ENCODE measurements around the gene BLCAP. TPM values are rescaled to one million over a fixed set of nuclear protein-coding genes. Genes with fewer than 3 reads are reported as not detected.

BLCAP gene
- total RNA-seq, 5 donors from 2014 or later (not counting 1 experiment from before 2014, with no cell fraction given) = 62.5 to 82.6 (median 80.6) TPM

DNA sequence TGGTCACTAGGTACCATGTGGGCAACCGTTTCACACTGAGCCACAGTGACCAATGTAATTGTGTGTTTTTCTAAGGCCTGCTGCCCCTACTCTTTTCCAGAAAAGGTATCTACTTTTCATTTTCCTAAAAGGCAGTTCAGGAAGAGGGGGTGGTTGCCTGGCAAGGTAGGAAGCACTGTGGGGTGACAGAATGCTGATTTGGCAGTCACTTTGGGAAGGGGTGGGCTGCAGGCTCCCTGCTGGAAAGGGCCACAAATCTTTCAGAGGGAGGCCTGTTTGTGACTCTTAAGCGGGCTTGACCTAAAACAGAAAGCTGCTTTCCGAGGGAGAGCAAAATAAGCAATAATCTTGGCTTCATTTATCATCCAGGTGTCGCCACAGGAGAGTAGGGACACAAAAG lies 11.8 kb downstream of the BLCAP start:
- Mint-ChIP-seq H3K36me3 (peaks cover 51% of the 10 kb centered on the region), H3K9me3 (no peaks in the 10 kb centered on the region)

GRCh38 chr20:37513779-37514359 lies 13.8 kb downstream of the BLCAP start:
- H3K36me3 ChIP-seq (ENCODE audit: control insufficient read depth in 2 of 2, extremely low read depth in 1 of 2, insufficient read depth in 1 of 2, low read length in 1 of 2) = peaks cover 4 to 57% of the 10 kb centered on the region in 2 donors
- H3K4me3 Mint-ChIP-seq = no peak overlapping the region
- H3K4me1 ChIP-seq (ENCODE audit: control insufficient read depth in 1 of 2, extremely low read depth in 1 of 2, insufficient read depth in 2 of 2, low read length in 2 of 2) = no peaks in the 10 kb centered on the region
- ATAC-seq (replicated peaks in 1 of 4) (no peak), DNase-seq (no peak)
- H3K4me1 Mint-ChIP-seq = peaks cover 22 to 33% (median 26%) of the 10 kb centered on the region in 3 donors
- H3K4me3 ChIP-seq (ENCODE audit: control insufficient read depth in 1 of 2, extremely low read depth in 1 of 2, low read length in 1 of 2) = no peak overlapping the region
- H3K9me3 Mint-ChIP-seq = no peaks in the 10 kb centered on the region
- H3K27me3 ChIP-seq (replicated peaks in 1 of 2; ENCODE audit: control insufficient read depth in 2 of 2, extremely low read depth in 1 of 2, insufficient read depth in 2 of 2, low read length in 1 of 2) = no peaks in the 10 kb centered on the region
- ChIA-PET CTCF (no interaction called here), POLR2A (no interaction called here)
- WGBS (ENCODE audit: insufficient coverage) = 100% methylated on average over 1 of the region's 4 CpGs
- no peak overlapping the region for H3K27ac ChIP-seq (ENCODE audit: low read length)
- H3K9me3 ChIP-seq = no peaks in the 10 kb centered on the region
- peaks cover 51% of the 10 kb centered on the region for H3K36me3 Mint-ChIP-seq
- no peaks in the 10 kb centered on the region for H3K27me3 Mint-ChIP-seq
- H3K27ac Mint-ChIP-seq = no peak overlapping the region

More for the DNA sequence above, 11.8 kb downstream of the BLCAP start:
- ATAC-seq (replicated peaks in 1 of 4) (no peak), DNase-seq (no peak)
- H3K4me1 ChIP-seq (ENCODE audit: control insufficient read depth in 1 of 2, extremely low read depth in 1 of 2, insufficient read depth in 2 of 2, low read length in 2 of 2) = peaks cover 0 to 4% of the 10 kb centered on the region in 2 experiments
- H3K4me3 Mint-ChIP-seq = no peak overlapping the region
- peaks cover 7 to 51% of the 10 kb centered on the region in 2 donors for H3K36me3 ChIP-seq (ENCODE audit: control insufficient read depth in 2 of 2, extremely low read depth in 1 of 2, insufficient read depth in 1 of 2, low read length in 1 of 2)
- POLR2A ChIA-PET = no interaction called here
- no peak overlapping the region for H3K4me3 ChIP-seq (ENCODE audit: control insufficient read depth in 1 of 2, extremely low read depth in 1 of 2, low read length in 1 of 2)
- 93% methylated on average over 2 of the region's 4 CpGs for WGBS (ENCODE audit: insufficient coverage)
- CTCF ChIA-PET = no interaction called here
- H3K27me3 Mint-ChIP-seq = no peaks in the 10 kb centered on the region
- H3K4me1 Mint-ChIP-seq = peaks cover 33 to 40% (median 39%) of the 10 kb centered on the region in 3 donors
- no peak overlapping the region for H3K27ac Mint-ChIP-seq
- no peak overlapping the region for H3K27ac ChIP-seq (ENCODE audit: low read length)
- no peaks in the 10 kb centered on the region for H3K27me3 ChIP-seq (replicated peaks in 1 of 2; ENCODE audit: control insufficient read depth in 2 of 2, extremely low read depth in 1 of 2, insufficient read depth in 2 of 2, low read length in 1 of 2)
- H3K9me3 ChIP-seq = no peaks in the 10 kb centered on the region

- Mint-ChIP-seq H3K9me3 (no peaks in the 10 kb centered on the region), H3K4me1 (peaks cover 10 to 20% (median 11%) of the 10 kb centered on the region in 3 donors), H3K4me3 (no peak overlapping the region), H3K27ac (no peak overlapping the region), H3K36me3 (peaks cover 36% of the 10 kb centered on the region), H3K27me3 (no peaks in the 10 kb centered on the region)
- H3K27me3 ChIP-seq (replicated peaks in 1 of 2; ENCODE audit: control insufficient read depth in 2 of 2, extremely low read depth in 1 of 2, insufficient read depth in 2 of 2, low read length in 1 of 2) = no peaks in the 10 kb centered on the region
- no peaks in the 10 kb centered on the region for H3K9me3 ChIP-seq
- DNase-seq (no peak), ATAC-seq (replicated peaks in 1 of 4) (no peak)
- CTCF ChIA-PET = interaction anchor here in 1 of 2 donors (0.6 kb wide), 1 partner anchor 16 kb away, joined by 7 read pairs; no protein-coding TSS in a partner anchor
- peaks cover 0 to 43% of the 10 kb centered on the region in 2 donors for H3K36me3 ChIP-seq (ENCODE audit: control insufficient read depth in 2 of 2, extremely low read depth in 1 of 2, insufficient read depth in 1 of 2, low read length in 1 of 2)
- H3K27ac ChIP-seq (ENCODE audit: low read length) = no peak overlapping the region
- no peak overlapping the region for H3K4me3 ChIP-seq (ENCODE audit: control insufficient read depth in 1 of 2, extremely low read depth in 1 of 2, low read length in 1 of 2)
- no peaks in the 10 kb centered on the region for H3K4me1 ChIP-seq (ENCODE audit: control insufficient read depth in 1 of 2, extremely low read depth in 1 of 2, insufficient read depth in 2 of 2, low read length in 2 of 2)
- POLR2A ChIA-PET = no interaction called here
- WGBS (ENCODE audit: insufficient coverage) = 83% methylated on average over 2 of the region's 6 CpGs
Measured at GRCh38 chr20:37511610-37512275, 15.9 kb downstream of the BLCAP start.

DNA sequence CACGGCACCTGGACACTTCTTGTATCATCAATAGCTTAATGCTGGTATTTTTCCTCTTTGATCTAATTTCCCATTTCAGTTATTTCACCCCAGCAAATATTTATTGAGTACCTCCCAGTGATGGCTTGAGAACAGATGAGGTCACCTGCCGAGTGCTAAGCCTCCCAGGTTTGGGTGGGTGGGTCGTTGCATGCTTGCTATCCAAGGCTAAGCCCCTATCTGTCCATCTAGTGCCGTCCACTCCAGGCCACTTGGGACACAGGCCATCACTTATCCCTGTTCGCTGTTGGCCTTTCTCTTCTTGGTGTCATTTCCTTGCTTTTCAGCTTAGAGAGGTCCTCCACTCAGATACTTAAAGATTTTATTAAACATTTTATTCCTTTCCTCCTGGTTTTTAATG lies 17.4 kb downstream of the BLCAP start:
- 100% methylated on average over 2 of the region's 5 CpGs for WGBS (ENCODE audit: insufficient coverage)

DNA sequence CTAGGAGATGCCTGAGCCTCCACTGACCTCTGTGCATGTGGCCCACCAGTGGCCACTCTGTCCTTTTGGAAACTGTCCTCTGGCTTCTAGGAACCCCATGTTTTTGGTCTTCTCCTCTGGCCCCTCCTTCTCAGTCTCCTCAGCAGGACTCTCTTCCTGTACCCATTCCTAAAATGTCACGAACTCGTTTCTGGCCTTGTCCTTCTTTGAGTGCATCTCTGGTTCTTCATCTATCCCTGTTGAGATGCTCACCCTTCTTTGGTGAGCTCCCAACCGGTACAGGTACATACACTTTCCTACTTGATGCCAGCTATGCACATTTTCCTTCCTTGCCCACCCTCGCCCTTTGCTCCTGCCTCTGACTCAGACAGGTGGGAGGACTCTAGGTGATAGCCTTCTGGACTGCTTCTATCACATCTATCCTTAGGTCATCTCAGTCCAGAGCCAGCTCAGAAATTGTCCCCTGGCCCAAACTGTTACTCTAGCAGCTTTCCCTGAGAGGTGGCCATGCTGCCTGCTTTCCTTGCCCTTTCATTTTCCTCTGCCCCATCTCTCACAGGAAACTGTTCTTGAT lies 21.4 kb downstream of the BLCAP start:
- CTCF ChIA-PET = interaction anchor here in 1 of 2 donors (1.2 kb wide), 1 partner anchor 8 kb away, joined by 3 read pairs; no protein-coding TSS in a partner anchor
- H3K27ac Mint-ChIP-seq = no peak overlapping the region
- ATAC-seq (replicated peaks in 1 of 4) (no peak), DNase-seq (no peak)
- H3K4me1 Mint-ChIP-seq = peaks cover 1 to 3% (median 2%) of the 10 kb centered on the region in 3 donors
- no peaks in the 10 kb centered on the region for H3K9me3 ChIP-seq
- POLR2A ChIA-PET = no interaction called here
- H3K4me3 ChIP-seq (ENCODE audit: control insufficient read depth in 1 of 2, extremely low read depth in 1 of 2, low read length in 1 of 2) = no peak overlapping the region
- no peaks in the 10 kb centered on the region for H3K27me3 ChIP-seq (replicated peaks in 1 of 2; ENCODE audit: control insufficient read depth in 2 of 2, extremely low read depth in 1 of 2, insufficient read depth in 2 of 2, low read length in 1 of 2)
- 82% methylated on average over 4 of the region's 4 CpGs for WGBS (ENCODE audit: insufficient coverage)
- no peaks in the 10 kb centered on the region for H3K4me1 ChIP-seq (ENCODE audit: control insufficient read depth in 1 of 2, extremely low read depth in 1 of 2, insufficient read depth in 2 of 2, low read length in 2 of 2)
- peaks cover 12% of the 10 kb centered on the region for H3K36me3 Mint-ChIP-seq
- H3K4me3 Mint-ChIP-seq = no peak overlapping the region
- no peaks in the 10 kb centered on the region for H3K9me3 Mint-ChIP-seq
- peaks cover 0 to 16% of the 10 kb centered on the region in 2 donors for H3K36me3 ChIP-seq (ENCODE audit: control insufficient read depth in 2 of 2, extremely low read depth in 1 of 2, insufficient read depth in 1 of 2, low read length in 1 of 2)
- H3K27me3 Mint-ChIP-seq = no peaks in the 10 kb centered on the region
- H3K27ac ChIP-seq (ENCODE audit: low read length) = no peak overlapping the region

More for the DNA sequence above, 17.4 kb downstream of the BLCAP start:
- Mint-ChIP-seq H3K9me3 (no peaks in the 10 kb centered on the region), H3K4me3 (no peak overlapping the region), H3K27me3 (no peaks in the 10 kb centered on the region), H3K36me3 (peaks cover 32% of the 10 kb centered on the region), H3K27ac (no peak overlapping the region), H3K4me1 (peaks cover 6 to 20% (median 7%) of the 10 kb centered on the region in 3 donors)
- POLR2A ChIA-PET = no interaction called here
- Histone ChIP-seq H3K4me3 (ENCODE audit: control insufficient read depth in 1 of 2, extremely low read depth in 1 of 2, low read length in 1 of 2) (no peak overlapping the region), H3K36me3 (ENCODE audit: control insufficient read depth in 2 of 2, extremely low read depth in 1 of 2, insufficient read depth in 1 of 2, low read length in 1 of 2) (peaks cover 0 to 37% of the 10 kb centered on the region in 2 donors), H3K27me3 (replicated peaks in 1 of 2; ENCODE audit: control insufficient read depth in 2 of 2, extremely low read depth in 1 of 2, insufficient read depth in 2 of 2, low read length in 1 of 2) (no peaks in the 10 kb centered on the region), H3K9me3 (no peaks in the 10 kb centered on the region), H3K4me1 (ENCODE audit: control insufficient read depth in 1 of 2, extremely low read depth in 1 of 2, insufficient read depth in 2 of 2, low read length in 2 of 2) (no peaks in the 10 kb centered on the region), H3K27ac (ENCODE audit: low read length) (no peak overlapping the region)
- DNase-seq (no peak), ATAC-seq (replicated peaks in 1 of 4) (no peak)
- CTCF ChIA-PET = no interaction called here

- peaks cover 0 to 8% of the 10 kb centered on the region in 2 donors for H3K36me3 ChIP-seq (ENCODE audit: control insufficient read depth in 2 of 2, extremely low read depth in 1 of 2, insufficient read depth in 1 of 2, low read length in 1 of 2)
- Mint-ChIP-seq H3K36me3 (peaks cover 5% of the 10 kb centered on the region), H3K4me1 (peaks cover 0 to 2% (median 1%) of the 10 kb centered on the region in 3 donors), H3K27ac (no peak overlapping the region), H3K9me3 (no peaks in the 10 kb centered on the region), H3K4me3 (no peak overlapping the region), H3K27me3 (no peaks in the 10 kb centered on the region)
- no peaks in the 10 kb centered on the region for H3K27me3 ChIP-seq (replicated peaks in 1 of 2; ENCODE audit: control insufficient read depth in 2 of 2, extremely low read depth in 1 of 2, insufficient read depth in 2 of 2, low read length in 1 of 2)
- CTCF ChIA-PET = interaction anchor here in 1 of 2 donors (1.2 kb wide), 1 partner anchor 7 kb away, joined by 3 read pairs; no protein-coding TSS in a partner anchor
- POLR2A ChIA-PET = no interaction called here
- no peaks in the 10 kb centered on the region for H3K4me1 ChIP-seq (ENCODE audit: control insufficient read depth in 1 of 2, extremely low read depth in 1 of 2, insufficient read depth in 2 of 2, low read length in 2 of 2)
- DNase-seq = no peak
- H3K4me3 ChIP-seq (ENCODE audit: control insufficient read depth in 1 of 2, extremely low read depth in 1 of 2, low read length in 1 of 2) = no peak overlapping the region
- H3K9me3 ChIP-seq = no peaks in the 10 kb centered on the region
- no peak for ATAC-seq (replicated peaks in 1 of 4)
- no peak overlapping the region for H3K27ac ChIP-seq (ENCODE audit: low read length)
- 96% methylated on average over 6 of the region's 7 CpGs for WGBS (ENCODE audit: insufficient coverage)
Measured at GRCh38 chr20:37505263-37506151, 22.2 kb downstream of the BLCAP start.

All from T-cell (primary cell).